Progenitor cell of endocrine pancreas (in vitro differentiated cells): ENCODE results near the gene LCOR. TPM values are rescaled to one million over a fixed set of nuclear protein-coding genes. Genes with fewer than 3 reads are reported as not detected.

Experiments used
- DNase-seq: peaks from one replicate; pipeline ENCODE4 v3.0.0; 2021; ENCODE audit warnings: low spot score; ENCODE audit not compliant: unreplicated experiment
- H3K27ac Mint-ChIP-seq: 2 replicates; pipeline ENCODE4 v1.8.0; 2021; ENCODE audit warnings: mild to moderate bottlenecking, moderate library complexity, mixed read lengths
- H3K27me3 Mint-ChIP-seq: 2 replicates; pipeline ENCODE4 v1.8.0; 2021; ENCODE audit warnings: mixed read lengths
- H3K36me3 Mint-ChIP-seq: 2 replicates; pipeline ENCODE4 v1.8.0; 2022; ENCODE audit warnings: mixed read lengths; ENCODE audit not compliant: insufficient read depth
- H3K4me1 Mint-ChIP-seq: 2 replicates; pipeline ENCODE4 v1.8.0; 2021; ENCODE audit warnings: low read depth, mixed read lengths
- H3K4me3 Mint-ChIP-seq: 2 replicates; pipeline ENCODE4 v1.8.0; 2021; ENCODE audit warnings: low read depth, mild to moderate bottlenecking, moderate library complexity, mixed read lengths
- H3K9me3 Mint-ChIP-seq: 2 replicates; pipeline ENCODE4 v1.8.0; 2021; ENCODE audit warnings: low read depth, mixed read lengths
- microRNA-seq: library from miRNA; unstranded; fragments of <30 nt; microRNA quantifications from one replicate; pipeline ENCODE4 v1.1.0, GENCODE V29; 2020; ENCODE audit warnings: borderline number of aligned reads; ENCODE audit not compliant: unreplicated experiment
- total RNA-seq: library from RNA; stranded (reverse); gene quantifications from 2 replicates; pipeline ENCODE4 v1.2.1, GENCODE V29; 2021
- TF ChIP-seq, protein P1 (sequence below): fragments of 200-600 bp; sonication (generic); IDR thresholded peaks from one replicate; pipeline ENCODE4 v1.5.0; 2021; ENCODE audit warnings: antibody characterized with exemption, mild to moderate bottlenecking; ENCODE audit not compliant: unreplicated experiment

The LCOR gene
- total RNA-seq, 1 donor from 2014 or later: 88.6 TPM

DNA sequence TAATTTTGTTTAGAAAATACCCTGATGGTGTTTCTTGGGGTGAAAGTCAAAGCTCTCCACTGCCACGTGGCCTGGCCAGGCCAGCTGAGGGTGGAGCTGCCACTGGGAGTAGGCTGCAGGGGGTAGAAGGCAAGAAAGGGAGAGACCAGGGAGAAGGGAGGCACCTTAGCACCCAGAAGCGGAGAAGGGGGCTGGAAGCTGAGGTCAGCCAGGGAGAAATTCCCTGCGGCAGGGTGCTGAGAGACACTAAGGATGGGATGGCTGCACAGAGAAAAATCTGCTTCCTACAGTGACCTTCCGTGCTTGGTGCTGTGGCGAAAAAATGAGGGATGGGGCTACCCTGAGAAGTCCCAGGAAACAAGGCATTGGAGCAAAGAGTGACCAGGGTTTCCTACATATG lies 210.0 kb downstream of the LCOR start:
- Mint-ChIP-seq H3K27me3 (peaks cover 7% of the 10 kb centered on the region), H3K9me3 (no peaks in the 10 kb centered on the region), H3K4me3 (no peak overlapping the region), H3K27ac (no peak overlapping the region), H3K4me1 (no peaks in the 10 kb centered on the region), H3K36me3 (peaks cover 1% of the 10 kb centered on the region)
- TF ChIP-seq, protein P1, sequence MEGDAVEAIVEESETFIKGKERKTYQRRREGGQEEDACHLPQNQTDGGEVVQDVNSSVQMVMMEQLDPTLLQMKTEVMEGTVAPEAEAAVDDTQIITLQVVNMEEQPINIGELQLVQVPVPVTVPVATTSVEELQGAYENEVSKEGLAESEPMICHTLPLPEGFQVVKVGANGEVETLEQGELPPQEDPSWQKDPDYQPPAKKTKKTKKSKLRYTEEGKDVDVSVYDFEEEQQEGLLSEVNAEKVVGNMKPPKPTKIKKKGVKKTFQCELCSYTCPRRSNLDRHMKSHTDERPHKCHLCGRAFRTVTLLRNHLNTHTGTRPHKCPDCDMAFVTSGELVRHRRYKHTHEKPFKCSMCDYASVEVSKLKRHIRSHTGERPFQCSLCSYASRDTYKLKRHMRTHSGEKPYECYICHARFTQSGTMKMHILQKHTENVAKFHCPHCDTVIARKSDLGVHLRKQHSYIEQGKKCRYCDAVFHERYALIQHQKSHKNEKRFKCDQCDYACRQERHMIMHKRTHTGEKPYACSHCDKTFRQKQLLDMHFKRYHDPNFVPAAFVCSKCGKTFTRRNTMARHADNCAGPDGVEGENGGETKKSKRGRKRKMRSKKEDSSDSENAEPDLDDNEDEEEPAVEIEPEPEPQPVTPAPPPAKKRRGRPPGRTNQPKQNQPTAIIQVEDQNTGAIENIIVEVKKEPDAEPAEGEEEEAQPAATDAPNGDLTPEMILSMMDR: no peak
- DNase-seq: no peak

DNA sequence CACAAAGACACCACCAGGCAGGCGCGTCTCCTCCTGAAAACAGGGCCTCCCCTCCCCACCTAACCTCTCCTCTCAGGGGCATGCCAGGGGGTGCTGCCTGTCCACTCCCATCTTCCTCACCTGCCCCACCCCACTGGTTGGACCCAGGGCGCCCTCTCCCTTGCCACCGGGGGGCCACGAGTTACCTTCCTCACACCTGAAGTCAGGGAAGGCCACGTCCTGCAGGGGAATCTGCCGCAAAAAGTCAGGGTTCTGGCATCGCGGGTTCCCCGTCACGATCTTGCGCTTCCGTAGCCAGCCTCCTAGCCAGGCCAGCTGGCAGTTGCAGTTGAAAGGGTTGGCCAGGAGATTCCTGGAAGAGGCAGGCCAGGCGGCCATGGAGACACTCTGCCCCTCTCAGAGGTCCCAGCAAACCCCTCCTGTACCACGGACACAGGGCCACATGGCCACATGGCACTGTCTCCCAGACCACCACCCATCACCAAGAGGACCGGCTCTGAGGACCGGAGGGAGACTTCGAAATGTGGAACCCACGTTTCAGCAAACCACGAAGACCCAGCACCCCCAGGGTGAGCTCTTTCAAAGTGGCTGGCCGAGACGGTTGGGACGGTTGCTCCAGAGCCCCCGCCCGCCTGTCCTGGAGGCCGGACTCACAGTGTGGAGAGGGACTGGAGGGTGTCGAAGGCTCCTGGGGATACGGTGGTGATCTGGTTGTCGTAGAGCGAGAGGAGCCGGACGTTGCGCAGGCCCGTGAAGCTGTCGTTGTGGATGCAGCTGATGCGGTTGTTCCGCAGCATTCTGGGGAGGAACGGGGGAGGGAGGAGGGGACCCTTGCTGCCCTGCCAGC lies 210.8 kb downstream of the LCOR start:
- H3K27ac Mint-ChIP-seq: no peak overlapping the region
- no peaks in the 10 kb centered on the region for H3K4me1 Mint-ChIP-seq
- TF ChIP-seq, protein P1: no peak
- peaks cover 1% of the 10 kb centered on the region for H3K36me3 Mint-ChIP-seq
- no peaks in the 10 kb centered on the region for H3K9me3 Mint-ChIP-seq
- H3K4me3 Mint-ChIP-seq: no peak overlapping the region
- no peak for DNase-seq
- peaks cover 7% of the 10 kb centered on the region for H3K27me3 Mint-ChIP-seq

DNA sequence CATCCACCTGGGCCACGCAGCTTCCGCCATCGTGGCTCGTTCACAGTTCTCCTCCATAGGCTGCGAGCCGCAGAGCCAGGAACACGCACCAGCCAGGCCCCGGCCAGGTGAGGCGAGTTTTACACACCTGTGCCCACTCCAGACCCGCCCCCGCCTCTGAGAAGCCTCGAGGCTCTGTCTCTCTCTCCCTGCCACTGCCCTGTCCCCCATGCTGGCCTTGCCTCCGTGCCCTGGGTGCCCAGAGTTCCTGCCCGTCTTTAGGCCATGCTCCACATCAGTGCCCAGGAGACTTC lies 211.4 kb downstream of the LCOR start:
- Mint-ChIP-seq H3K9me3 (no peaks in the 10 kb centered on the region), H3K36me3 (peaks cover 1% of the 10 kb centered on the region), H3K4me3 (no peak overlapping the region), H3K27ac (no peak overlapping the region), H3K27me3 (peaks cover under 1% of the 10 kb centered on the region), H3K4me1 (no peaks in the 10 kb centered on the region)
- TF ChIP-seq, protein P1: no peak
- DNase-seq: no peak

Small RNAs within 50 kb of the gene (microRNA-seq; reads per million reads assigned to microRNA genes)
- gene MIR607: not detected

Other genes starting within 250 kb of the LCOR start
- 140 and 152 TPM in 2 replicates for gene TM9SF3, start 245.3 kb upstream of the LCOR start, total RNA-seq
- gene PIK3AP1, start 111.8 kb upstream of the LCOR start, total RNA-seq: 40.0 TPM in 2 replicates